Stimulated activated CD4-positive, alpha-beta T cell treated with anti-CD3 and anti-CD28 coated beads, Interleukin-4, amount 100 ng/mL, for 24 hours (primary cell): ENCODE measurements around the gene JMJD7.

Experiments
- DNase-seq: peaks from one replicate; pipeline ENCODE4 v3.0.0-alpha.2; 2020

Gene JMJD7

GRCh38 chr15:41823502-41823901 is 4.4 kb upstream of the JMJD7 start:
- no peak for DNase-seq

GRCh38 chr15:41824062-41824745 is 3.7 kb upstream of the JMJD7 start:
- no peak for DNase-seq

DNA sequence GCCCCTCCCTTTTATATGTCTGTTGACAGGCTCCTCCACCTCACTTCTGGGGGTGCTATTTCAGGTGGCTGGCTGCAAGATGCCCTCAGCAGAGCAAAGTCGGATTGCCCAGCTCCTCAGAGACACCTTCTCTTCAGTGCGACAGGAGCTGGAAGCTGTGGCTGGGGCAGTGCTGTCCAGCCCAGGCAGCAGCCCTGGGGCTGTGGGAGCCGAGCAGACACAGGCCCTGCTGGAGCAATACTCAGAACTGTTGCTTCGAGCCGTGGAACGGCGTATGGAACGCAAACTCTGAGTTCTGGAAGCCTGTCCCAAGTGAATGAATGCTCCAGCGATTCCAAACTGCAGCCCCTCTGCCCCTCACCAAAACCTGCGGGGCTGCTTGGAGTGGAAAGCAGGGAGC is 2.7 kb upstream of the JMJD7 start:
- no peak for DNase-seq

DNA sequence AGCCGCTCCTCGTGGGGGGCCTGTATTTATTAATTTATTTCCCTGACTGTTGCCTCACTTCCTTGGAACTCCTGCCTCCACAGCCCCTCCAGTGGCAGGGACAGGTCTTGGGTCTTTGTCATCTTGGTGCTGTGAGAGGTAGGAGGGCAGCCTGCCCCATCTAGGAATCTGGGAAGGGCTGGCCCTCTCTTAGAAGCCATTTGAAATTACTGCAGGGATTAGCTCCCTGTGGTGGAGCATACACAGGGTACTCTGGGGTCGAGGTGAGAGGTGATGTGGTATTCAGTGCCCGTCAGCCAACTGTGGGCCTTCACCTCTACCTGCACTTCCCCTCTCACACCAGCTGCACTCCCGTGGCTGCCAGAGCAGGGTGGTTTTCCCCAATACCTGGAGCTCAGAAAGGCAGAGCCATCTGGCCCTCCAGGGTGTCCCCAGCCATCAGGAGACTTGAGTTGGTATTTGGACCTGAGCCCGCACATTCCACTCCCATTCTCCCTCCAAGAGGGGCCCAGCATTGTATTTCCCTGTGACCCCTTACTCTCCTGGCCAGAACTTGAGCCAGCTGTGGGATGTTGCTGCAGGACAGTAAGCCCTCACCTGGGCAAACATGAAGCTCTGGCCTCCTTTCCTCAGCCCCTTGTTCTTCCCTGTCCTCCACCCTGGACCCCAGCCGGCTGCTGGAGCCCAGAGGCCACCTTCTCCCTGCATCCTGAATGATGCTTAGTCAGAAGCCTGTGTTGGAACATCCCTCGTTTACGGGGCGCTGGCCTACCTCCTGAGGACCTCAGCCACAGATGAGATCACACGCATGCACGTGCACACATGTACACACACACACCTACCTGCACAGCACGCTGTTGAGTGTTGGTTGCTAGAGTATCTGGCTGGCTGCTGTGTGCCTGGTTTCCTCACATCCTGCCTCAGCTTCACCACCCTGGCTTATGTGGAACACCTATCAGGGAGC is 2.0 kb upstream of the JMJD7 start:
- no peak for DNase-seq

- peak; percentile 21 for DNase-seq
Measured at GRCh38 chr15:41827290-41827879, 507 bp upstream of the JMJD7 start.

DNA sequence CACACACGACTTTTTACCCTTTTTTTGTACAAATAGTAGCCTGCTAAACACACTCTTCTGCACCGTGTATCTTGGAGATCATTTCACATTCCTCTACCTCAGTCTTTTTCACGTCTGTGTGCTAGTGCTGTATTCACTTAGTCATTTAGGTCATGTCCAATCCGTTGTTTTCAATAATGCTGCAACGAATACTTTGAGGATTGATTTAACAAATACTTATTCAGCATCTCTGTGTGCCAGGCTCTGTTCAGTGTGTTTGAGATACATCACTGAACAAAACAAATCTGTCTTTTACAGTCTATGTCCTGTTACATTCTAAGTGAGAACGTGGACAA is 882 bp downstream of the JMJD7 start:
- no peak for DNase-seq

DNA sequence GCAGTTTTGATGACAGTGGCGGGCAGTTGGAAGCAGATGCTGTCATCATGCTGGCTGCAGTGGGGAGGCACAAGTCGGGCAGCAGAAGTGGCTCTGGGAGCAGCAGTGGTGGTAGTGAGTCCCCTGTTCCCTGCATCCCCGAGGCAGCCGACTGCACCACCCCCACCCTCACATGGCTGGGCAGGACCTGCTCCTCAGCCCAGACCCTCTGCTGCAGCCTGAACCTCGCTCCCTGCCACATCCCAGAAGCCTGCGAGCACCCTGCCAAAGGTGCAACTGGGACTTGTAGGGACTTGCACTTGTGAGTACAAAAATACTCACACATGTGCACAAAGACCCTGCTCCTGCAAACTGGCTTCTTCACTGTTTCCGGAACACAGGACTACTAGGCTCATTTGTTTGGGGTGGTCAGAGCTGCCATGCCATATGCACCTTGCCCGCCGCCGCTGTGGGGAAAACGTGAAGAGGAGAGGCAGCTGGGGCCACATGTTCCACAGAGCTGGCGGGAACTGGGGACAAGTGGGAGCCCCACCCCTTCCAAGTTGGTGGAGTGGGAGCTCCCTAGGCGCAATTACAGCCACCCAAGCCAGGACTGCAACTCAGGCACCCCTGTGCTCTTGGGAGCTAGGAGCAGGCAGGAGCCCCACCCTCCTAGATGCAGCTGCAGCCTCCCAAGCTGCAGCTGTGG is 2.2 kb downstream of the JMJD7 start:
- DNase-seq: no peak

DNA sequence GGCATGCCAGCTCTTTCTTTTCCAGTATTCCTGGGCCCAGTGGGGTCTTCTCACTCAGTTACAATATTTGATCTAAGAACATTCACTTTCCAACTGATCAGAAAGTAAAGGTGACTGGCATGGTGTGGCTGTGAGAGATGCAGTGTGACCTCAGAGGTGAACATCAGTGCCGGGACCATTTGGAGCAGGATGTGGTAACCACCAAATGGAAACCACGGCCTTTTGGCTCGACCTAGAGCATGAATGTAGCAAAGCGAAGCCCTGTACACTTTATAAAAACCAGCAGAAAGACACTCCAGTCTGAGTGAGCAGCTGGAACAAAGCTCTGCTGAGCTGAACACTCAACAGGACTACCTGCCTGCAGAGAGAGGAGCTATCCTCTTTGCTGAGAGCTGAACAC is 3.4 kb downstream of the JMJD7 start:
- DNase-seq: peak; percentile 33

- DNase-seq: no peak
Measured at GRCh38 chr15:41832208-41832607, 4.3 kb downstream of the JMJD7 start.

GRCh38 chr15:41832875-41833274 is 5.0 kb downstream of the JMJD7 start:
- peak; percentile 8 for DNase-seq

- no peak for DNase-seq
Measured at GRCh38 chr15:41834096-41834495, 6.2 kb downstream of the JMJD7 start.

- DNase-seq: no peak
Measured at GRCh38 chr15:41836073-41836472, 8.2 kb downstream of the JMJD7 start.

GRCh38 chr15:41836713-41837454 is 9.0 kb downstream of the JMJD7 start:
- no peak for DNase-seq

DNA sequence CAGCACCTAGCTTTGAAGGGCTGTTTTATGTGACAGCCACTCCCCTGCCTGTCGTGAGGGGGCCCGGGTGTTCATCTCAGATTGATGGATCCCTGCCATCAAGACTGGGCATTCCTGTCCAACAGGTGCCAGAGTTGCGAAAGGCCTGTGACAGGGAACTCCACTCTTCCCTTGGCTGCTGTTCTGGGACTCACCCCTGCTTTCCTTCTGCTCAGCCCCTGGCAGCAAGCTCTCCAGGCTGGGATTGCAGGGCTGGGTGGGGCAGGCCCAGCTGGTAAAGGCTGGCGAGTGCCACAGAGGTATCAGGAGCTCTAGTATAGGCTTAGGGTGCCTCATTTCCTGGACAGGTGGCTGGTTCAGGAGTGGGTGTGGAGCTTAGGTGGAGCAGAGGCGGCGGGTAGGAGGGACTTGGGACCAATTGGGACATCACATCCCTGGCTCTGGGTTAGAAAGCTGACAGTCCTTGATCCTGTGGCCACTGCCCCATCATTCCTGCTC is 10.6 kb downstream of the JMJD7 start, which contains the start of gene PLA2G4B:
Gene PLA2G4B (plus strand): TSS at position 448 of the 498 bp plus-strand sequence. CDS start 67 bp downstream, outside the sequence.
- DNase-seq: no peak

- no peak for DNase-seq
Measured at GRCh38 chr15:41839781-41840491, 12.0 kb downstream of the JMJD7 start.

- no peak for DNase-seq
Measured at GRCh38 chr15:41840673-41841072, 12.8 kb downstream of the JMJD7 start.

GRCh38 chr15:41841131-41841530 is 13.2 kb downstream of the JMJD7 start:
- no peak for DNase-seq

DNA sequence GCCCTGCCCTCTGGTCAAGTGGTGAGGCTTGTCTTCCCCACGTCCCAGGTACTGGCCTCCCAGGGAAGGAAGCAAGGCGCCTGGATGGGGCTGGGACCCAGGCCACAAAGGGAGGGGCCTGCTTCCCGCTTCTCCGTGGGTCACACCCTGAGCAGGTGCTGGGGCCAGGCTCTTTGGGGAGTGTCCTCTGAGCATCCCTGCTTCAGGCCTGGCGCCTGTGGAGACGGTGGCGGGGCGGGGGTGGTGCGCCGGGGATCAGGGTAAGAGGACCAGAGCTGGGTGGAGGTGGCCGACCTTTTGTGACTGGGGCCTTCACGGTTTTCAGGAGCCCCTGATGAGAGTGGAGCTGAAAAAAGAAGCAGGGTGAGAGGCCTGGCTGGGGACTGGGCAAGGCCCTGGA is 14.3 kb downstream of the JMJD7 start:
- DNase-seq: no peak

DNA sequence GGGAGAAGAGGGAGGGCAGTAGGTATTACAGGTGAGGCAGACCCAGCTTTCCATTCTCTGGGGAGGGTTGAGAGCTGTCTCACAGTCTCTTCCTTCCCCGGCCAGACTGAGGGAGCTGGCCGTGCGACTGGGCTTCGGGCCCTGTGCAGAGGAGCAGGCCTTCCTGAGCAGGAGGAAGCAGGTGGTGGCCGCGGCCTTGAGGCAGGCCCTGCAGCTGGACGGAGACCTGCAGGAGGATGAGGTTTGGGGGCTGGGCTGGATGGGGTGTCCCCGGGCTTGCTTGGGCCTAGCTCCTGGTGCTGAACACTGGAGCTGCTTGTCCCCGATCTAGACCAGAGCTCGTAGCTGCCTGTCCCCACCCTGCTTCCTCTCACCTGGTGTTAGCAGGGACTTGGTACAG is 15.7 kb downstream of the JMJD7 start:
- no peak for DNase-seq

DNA sequence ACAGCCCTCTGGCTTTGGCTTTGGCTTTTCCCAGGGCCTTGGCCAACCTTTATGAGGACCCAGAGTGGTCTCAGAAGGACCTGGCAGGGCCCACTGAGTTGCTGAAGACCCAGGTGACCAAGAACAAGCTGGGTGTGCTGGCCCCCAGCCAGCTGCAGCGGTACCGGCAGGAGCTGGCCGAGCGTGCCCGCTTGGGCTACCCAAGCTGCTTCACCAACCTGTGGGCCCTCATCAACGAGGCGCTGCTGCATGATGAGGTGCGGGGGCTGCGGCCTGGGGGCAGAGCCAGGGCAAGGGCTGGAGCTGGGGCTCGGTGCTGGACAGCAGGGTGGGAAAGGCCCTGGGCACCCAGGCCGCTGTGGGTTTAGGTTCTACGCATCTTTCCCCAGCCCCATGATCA is 16.9 kb downstream of the JMJD7 start:
- no peak for DNase-seq

- DNase-seq: no peak
Measured at GRCh38 chr15:41847206-41847605, 19.3 kb downstream of the JMJD7 start.

GRCh38 chr15:41847981-41848380 is 20.1 kb downstream of the JMJD7 start:
- DNase-seq: no peak
